Suprapubic skin (tissue), 4 donors: ENCODE results near the gene TBX6. TPM values are rescaled to one million over a fixed set of nuclear protein-coding genes. Genes with fewer than 3 reads are reported as not detected.

Source experiments
- DNase-seq, 2 donors: peaks; one replicate each; pipeline ENCODE4 v3.0.0-alpha.2; 2019; ENCODE audit warnings: low spot score in 2 of 2
- H3K27ac ChIP-seq: fragments of 200-600 bp; sonication (generic); one replicate; pipeline ENCODE4 v1.5.1; 2019
- H3K27me3 ChIP-seq: fragments of 200-600 bp; sonication (generic); one replicate; pipeline ENCODE4 v1.5.1; 2019
- H3K36me3 ChIP-seq: fragments of 200-600 bp; sonication (generic); one replicate; pipeline ENCODE4 v1.5.1; 2019
- H3K4me1 ChIP-seq: fragments of 200-600 bp; sonication (generic); one replicate; pipeline ENCODE4 v1.5.1; 2019
- H3K4me3 ChIP-seq: fragments of 200-600 bp; sonication (generic); one replicate; pipeline ENCODE4 v1.5.1; 2019; ENCODE audit warnings: mild to moderate bottlenecking
- H3K9me3 ChIP-seq: fragments of 200-600 bp; sonication (generic); one replicate; pipeline ENCODE4 v1.5.1; 2019
- EP300 ChIP-seq: sonication (generic); formaldehyde crosslinking; IDR thresholded peaks from one replicate; pipeline ENCODE4 v1.6.1; 2017; ENCODE audit warnings: antibody characterized with exemption
- POLR2A ChIP-seq, 2 donors: fragments of 450-650 bp; IDR thresholded peaks; one replicate each; pipeline ENCODE4 v1.6.1; 2017; ENCODE audit warnings: antibody characterized with exemption in 2 of 2, mild to moderate bottlenecking in 2 of 2, moderate library complexity in 2 of 2
- POLR2AphosphoS5 ChIP-seq, 3 donors: sonication (generic); formaldehyde crosslinking; IDR thresholded peaks; one replicate each; pipeline ENCODE4 v1.6.1; 2017; ENCODE audit warnings: antibody characterized with exemption in 3 of 3
- WGBS: methylation state at CpG from one replicate; pipeline ENCODE4 v1.1.5; 2018; 5-methylcytosine and 5-hydroxymethylcytosine counted together
- total RNA-seq, 4 donors: library from RNA; depleted of rRNA; stranded (reverse); fragments of >200 nt; gene quantifications; one replicate each; pipeline ENCODE4 v1.1.0, GENCODE V29; 2016
- TF ChIP-seq, protein P1 (sequence below), 2 donors: fragments of 200-600 bp in 1 of 2; fragments of 450-650 bp in 1 of 2; sonication (generic) in 1 of 2; IDR thresholded peaks; one replicate each; pipeline ENCODE4 v1.5.1; 2016 to 2019; ENCODE audit warnings: antibody characterized with exemption in 2 of 2, mild to moderate bottlenecking in 1 of 2, moderate library complexity in 1 of 2

The TBX6 gene
- total RNA-seq, 4 donors from 2014 or later: 2.7 to 7.6 (median 4.7) TPM

DNA sequence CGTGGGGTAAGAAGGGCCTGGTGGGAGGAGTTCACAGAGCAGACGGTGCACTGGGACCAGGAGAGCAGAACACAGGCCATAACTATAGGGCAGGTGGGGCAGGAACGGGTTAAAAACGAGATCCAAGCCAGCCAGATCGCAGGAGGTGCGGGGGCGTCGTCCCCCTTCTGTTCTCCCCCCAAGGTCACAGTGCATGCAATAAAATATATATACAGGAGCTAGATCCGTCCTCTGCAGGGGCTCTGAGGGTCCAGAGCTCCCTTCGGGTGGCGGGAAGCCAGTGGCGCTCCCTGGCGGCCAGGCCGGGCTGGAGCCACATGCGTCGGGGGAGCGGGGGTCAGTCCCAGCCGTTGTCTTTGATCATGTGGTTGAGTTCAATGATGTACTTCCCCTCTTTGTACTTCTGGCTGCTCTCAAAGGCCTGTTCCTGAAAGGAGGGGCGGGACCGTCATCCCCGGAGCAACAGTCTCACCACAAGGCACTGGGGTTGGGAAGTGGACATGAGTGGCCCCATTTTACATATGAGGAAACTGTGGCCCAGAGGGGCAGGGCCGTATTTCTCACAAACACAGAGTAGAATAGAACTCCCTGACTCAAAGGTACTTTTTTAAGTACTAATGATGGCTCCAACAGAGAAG lies 768 bp upstream of the TBX6 start:
- no peaks in the 10 kb centered on the region for H3K9me3 ChIP-seq
- H3K4me3 ChIP-seq: peak overlapping the region; percentile 67
- H3K4me1 ChIP-seq: peaks cover 70% of the 10 kb centered on the region
- H3K36me3 ChIP-seq: peaks cover 12% of the 10 kb centered on the region
- 15% methylated on average over 18 of the region's 22 CpGs for WGBS
- no peaks in the 10 kb centered on the region for H3K27me3 ChIP-seq
- DNase-seq: peak; percentile 88 to 90
- TF ChIP-seq EP300: no peak
- TF ChIP-seq, protein P1, sequence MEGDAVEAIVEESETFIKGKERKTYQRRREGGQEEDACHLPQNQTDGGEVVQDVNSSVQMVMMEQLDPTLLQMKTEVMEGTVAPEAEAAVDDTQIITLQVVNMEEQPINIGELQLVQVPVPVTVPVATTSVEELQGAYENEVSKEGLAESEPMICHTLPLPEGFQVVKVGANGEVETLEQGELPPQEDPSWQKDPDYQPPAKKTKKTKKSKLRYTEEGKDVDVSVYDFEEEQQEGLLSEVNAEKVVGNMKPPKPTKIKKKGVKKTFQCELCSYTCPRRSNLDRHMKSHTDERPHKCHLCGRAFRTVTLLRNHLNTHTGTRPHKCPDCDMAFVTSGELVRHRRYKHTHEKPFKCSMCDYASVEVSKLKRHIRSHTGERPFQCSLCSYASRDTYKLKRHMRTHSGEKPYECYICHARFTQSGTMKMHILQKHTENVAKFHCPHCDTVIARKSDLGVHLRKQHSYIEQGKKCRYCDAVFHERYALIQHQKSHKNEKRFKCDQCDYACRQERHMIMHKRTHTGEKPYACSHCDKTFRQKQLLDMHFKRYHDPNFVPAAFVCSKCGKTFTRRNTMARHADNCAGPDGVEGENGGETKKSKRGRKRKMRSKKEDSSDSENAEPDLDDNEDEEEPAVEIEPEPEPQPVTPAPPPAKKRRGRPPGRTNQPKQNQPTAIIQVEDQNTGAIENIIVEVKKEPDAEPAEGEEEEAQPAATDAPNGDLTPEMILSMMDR (IDR thresholded peaks at IDR 0.05): peak; percentile 33 to 64
- TF ChIP-seq POLR2AphosphoS5 (IDR thresholded peaks at IDR 0.05): peak in 1 of 3 donors; percentile 45
- no peak for TF ChIP-seq POLR2A (IDR thresholded peaks at IDR 0.05)
- H3K27ac ChIP-seq: peak overlapping the region; percentile 82

DNA sequence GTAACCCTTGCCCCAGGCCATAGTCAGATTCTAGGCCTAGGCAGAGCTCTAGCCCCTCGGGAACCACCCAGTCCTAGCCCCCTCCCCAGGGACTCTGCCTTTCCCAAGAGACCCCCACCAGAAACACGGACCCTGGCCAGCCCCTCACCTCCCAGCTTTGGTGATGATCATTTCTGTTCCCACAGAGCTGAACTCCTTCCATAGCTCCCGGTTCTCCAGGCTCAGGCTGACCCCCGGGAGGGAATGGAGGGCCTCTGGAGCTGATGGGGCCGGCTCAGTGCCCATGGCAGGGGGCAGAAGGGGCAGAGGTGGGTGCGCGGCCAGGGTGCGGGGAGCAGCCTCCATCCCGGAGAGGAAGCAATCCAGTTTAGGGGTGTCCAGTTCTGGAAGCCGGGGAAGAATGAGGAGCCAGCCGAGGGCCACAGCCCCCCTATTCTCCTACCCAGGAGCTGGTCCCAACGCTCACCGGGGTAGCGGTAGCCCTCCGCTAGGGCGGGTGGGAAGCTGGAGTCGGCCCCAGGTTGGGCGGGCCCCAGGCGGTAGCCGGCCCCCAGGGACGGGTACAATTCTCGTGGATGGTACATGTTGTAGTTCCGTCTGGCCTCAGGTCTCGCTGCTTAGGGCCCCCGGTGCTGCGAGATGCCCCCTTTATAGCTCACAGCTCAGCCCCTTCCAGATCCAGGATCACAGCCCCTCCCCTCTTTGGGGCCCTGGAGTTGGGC lies 953 bp downstream of the TBX6 start:
- 73% methylated on average over 14 of the region's 26 CpGs for WGBS
- Histone ChIP-seq H3K9me3 (no peaks in the 10 kb centered on the region), H3K4me3 (peak overlapping the region; percentile 67), H3K4me1 (peaks cover 67% of the 10 kb centered on the region), H3K27me3 (no peaks in the 10 kb centered on the region), H3K27ac (peak overlapping the region; percentile 82), H3K36me3 (peaks cover 20% of the 10 kb centered on the region)
- DNase-seq: peak in 1 of 2 donors; percentile 72
- no peak for TF ChIP-seq POLR2A (IDR thresholded peaks at IDR 0.05)
- no peak for TF ChIP-seq EP300
- no peak for TF ChIP-seq POLR2AphosphoS5 (IDR thresholded peaks at IDR 0.05)
- TF ChIP-seq, protein P1 (IDR thresholded peaks at IDR 0.05): no peak

DNA sequence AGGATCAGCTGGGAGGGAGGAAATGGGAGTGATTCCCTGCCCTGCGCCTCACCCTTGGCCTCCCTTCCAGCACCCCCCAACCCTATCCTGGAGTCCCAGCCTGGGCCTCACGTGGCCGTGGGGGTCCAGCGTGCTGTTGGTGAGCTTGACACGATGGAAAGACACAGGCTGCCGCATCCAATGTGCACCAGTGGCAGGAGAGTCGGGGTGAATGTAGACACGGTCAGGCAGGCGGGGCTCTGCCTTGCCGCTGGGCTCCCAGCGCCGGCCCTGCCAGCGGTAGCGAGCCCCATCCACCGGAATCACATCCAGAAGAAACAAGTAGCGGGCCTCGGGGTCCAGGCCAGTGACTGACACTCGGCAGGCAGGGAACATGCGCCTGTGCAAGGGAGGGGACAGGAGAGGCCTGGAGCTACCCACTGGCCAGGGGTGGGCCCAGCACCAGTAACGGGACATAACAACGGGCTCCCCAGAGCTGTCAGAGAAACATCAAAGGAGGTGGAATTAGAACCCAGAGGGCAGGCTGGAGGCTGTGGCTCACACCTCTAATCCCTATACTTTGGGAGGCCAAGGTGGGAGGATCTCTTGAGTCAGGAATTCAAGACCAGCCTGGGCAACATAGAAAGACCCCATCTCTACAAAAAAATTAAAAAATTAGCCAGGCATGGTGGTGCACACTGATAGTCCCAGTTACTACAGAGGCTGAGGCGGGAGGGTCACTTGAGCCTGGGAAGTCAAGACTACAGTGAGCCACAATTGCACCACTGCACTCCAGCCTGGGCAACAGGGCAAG lies 2.7 kb downstream of the TBX6 start:
- Histone ChIP-seq H3K9me3 (no peaks in the 10 kb centered on the region), H3K27me3 (no peaks in the 10 kb centered on the region), H3K4me3 (no peak overlapping the region), H3K36me3 (peaks cover 29% of the 10 kb centered on the region), H3K27ac (no peak overlapping the region), H3K4me1 (peaks cover 55% of the 10 kb centered on the region)
- TF ChIP-seq, protein P1 (IDR thresholded peaks at IDR 0.05): no peak
- no peak for TF ChIP-seq EP300
- TF ChIP-seq POLR2AphosphoS5 (IDR thresholded peaks at IDR 0.05): no peak
- TF ChIP-seq POLR2A (IDR thresholded peaks at IDR 0.05): no peak
- WGBS: 64% methylated on average over 14 of the region's 22 CpGs
- DNase-seq: peak in 1 of 2 donors; percentile 68

DNA sequence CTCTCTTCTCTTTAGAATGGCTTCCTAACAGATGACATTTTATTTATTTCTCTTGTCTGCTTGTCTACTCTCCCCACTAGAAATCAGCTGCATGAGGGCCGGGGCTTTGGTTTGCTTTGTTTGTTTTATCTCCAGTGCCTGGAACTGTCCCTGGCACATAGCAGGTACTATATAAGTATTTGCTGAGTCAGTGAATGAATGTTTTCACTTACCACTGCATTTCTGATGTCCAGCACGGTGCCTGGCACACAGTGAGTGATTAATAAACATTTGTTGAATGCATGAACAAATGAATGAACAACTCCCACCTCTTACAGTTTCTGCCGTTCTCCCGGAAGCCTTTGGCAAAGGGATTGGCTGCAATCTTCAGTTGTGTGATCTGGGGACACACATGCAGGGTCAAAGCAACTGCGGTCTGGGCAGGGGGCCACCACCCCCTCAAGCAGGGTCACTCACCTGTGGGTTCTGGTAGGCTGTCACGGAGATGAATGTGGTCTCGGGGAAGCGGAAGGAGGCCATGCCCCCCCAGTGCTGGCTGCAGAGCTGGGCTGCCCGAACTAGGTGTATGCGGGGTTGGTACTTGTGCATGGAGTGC lies 3.4 kb downstream of the TBX6 start:
- 67% methylated on average over 10 of the region's 10 CpGs for WGBS
- Histone ChIP-seq H3K27ac (no peak overlapping the region), H3K27me3 (no peaks in the 10 kb centered on the region), H3K4me1 (peaks cover 54% of the 10 kb centered on the region), H3K9me3 (no peaks in the 10 kb centered on the region), H3K36me3 (peaks cover 33% of the 10 kb centered on the region), H3K4me3 (no peak overlapping the region)
- TF ChIP-seq, protein P1 (IDR thresholded peaks at IDR 0.05): no peak
- TF ChIP-seq POLR2AphosphoS5 (IDR thresholded peaks at IDR 0.05): no peak
- TF ChIP-seq EP300: no peak
- TF ChIP-seq POLR2A (IDR thresholded peaks at IDR 0.05): no peak
- DNase-seq: no peak
